Heart right ventricle (tissue), 16 donors: Measurements from ENCODE around the gene CGN. TPM values are rescaled to one million over a fixed set of nuclear protein-coding genes. Genes with fewer than 3 reads are reported as not detected.
A peak's percentile ranks its signal among the peaks of the same experiment; 100 is the strongest.

Experiments used
- ATAC-seq, 8 donors: fragments of 200-7000 bp; cut with Tn5 transposase; one replicate each; pipeline ENCODE4 v1.9.1; 2020; ENCODE audit warnings: mild to moderate bottlenecking in 8 of 8, moderate library complexity in 8 of 8, moderate number of reproducible peaks in 1 of 8
- DNase-seq, 2 donors: peaks; one replicate each; pipeline ENCODE4 v3.0.0-alpha.2; 2020
- H3K27ac ChIP-seq, 10 donors: fragments of 200-600 bp; sonication (generic) in 2 of 10; one replicate each; pipeline versions ENCODE4 v1.5.0 to v1.8.0; 2020 to 2022; ENCODE audit warnings: mild to moderate bottlenecking in 3 of 10
- H3K27me3 ChIP-seq, 7 donors: fragments of 200-600 bp; one replicate each; pipeline ENCODE4 v1.8.0; 2021 to 2022; ENCODE audit warnings: mild to moderate bottlenecking in 2 of 7
- H3K36me3 ChIP-seq, 9 donors: fragments of 200-600 bp; sonication (generic) in 1 of 9; one replicate each; pipeline versions ENCODE4 v1.5.0 to v1.8.0; 2020 to 2022; ENCODE audit warnings: mild to moderate bottlenecking in 2 of 9
- H3K4me1 ChIP-seq, 9 donors: fragments of 200-600 bp; sonication (generic) in 1 of 9; one replicate each; pipeline versions ENCODE4 v1.5.0 to v1.8.0; 2020 to 2022; ENCODE audit warnings: mild to moderate bottlenecking in 4 of 9
- H3K4me3 ChIP-seq, 10 donors: fragments of 200-600 bp; sonication (generic) in 2 of 10; one replicate each; pipeline versions ENCODE4 v1.5.0 to v1.8.0; 2020 to 2022; ENCODE audit warnings: mild to moderate bottlenecking in 7 of 10, moderate library complexity in 2 of 10
- H3K9me3 ChIP-seq, 11 donors: fragments of 200-600 bp in 10 of 11; sonication (generic) in 2 of 11; one replicate each; pipeline versions ENCODE4 v1.5.0 to v1.8.0; 2013 to 2022; ENCODE audit warnings: mild to moderate bottlenecking in 2 of 11, control low read depth in 1 of 11, moderate library complexity in 1 of 11
- CTCF ChIP-seq, 9 donors: fragments of 200-600 bp; sonication (generic) in 2 of 9; IDR thresholded peaks; one replicate each; pipeline versions ENCODE4 v1.5.0 to v1.8.0; 2021 to 2022; ENCODE audit warnings: antibody characterized with exemption in 9 of 9, mild to moderate bottlenecking in 5 of 9, moderate library complexity in 1 of 9
- WGBS, 2 donors: extraction: QIAGEN DNeasy Blood & Tissue Kit; methylation state at CpG; one replicate each; pipeline ENCODE4 v1.1.7; 2013; ENCODE audit warnings: inconsistent platforms in 1 of 2; 5-methylcytosine and 5-hydroxymethylcytosine counted together
- intact Hi-C, 10 donors: fragments of 100-400 bp; cut with DNase I; formaldehyde crosslinking; loops; one replicate each; pipeline versions ENCODE4 v1.11.1 to v1.14.2; 2022
- polyA plus RNA-seq, 2 donors: library from polyadenylated mRNA; stranded (reverse); fragments of 200-250 nt; gene quantifications; one replicate each; pipeline ENCODE4 v1.2.3, GENCODE V29; 2013
- total RNA-seq, 10 donors: library from RNA; stranded (reverse); fragmentation: NEBNext Ultra II Directional in 3 of 10; extraction: Animal tissue kit (Norgen Biotek cat#: 25700) in 3 of 10; gene quantifications; one replicate each; pipeline versions ENCODE4 v1.2.1 to v1.2.4, GENCODE V29; 2021 to 2023
- donor health status: Arrhythmogenic right ventricular cardiomyopathy.
- donor health status: ischemic (EF 13 %, LVEDD 7.1; RV severe dilation, severe dysfunction).
- donor health status: healthy with polysubstance abuse.
- donor health status: DM: no; HTN: yes; CAD: no.
- donor health status: DM: no; HTN: no; CAD: no.
- donor health status: ischemic (EF 25% LVEDD 6.9; RV normal size, moderate dysfunction).
- donor health status: ischemic (EF 25% LVEDD 5.7; RV mildly dilated, moderate dysfunction).
- donor health status: healthy.
- donor health status: DM: yes; HTN: yes; CAD: no.
- donor health status: Ischemic cardiomyopathy.
- donor health status: ischemic (EF 35%, LVEDD 5.7; RV mildly dilated, moderate dysfunction).
- donor health status: nonischemic (EF 11% LVEDD 7.7; RV severe dilation, severe dysfunction).
- donor health status: DM: yes; HTN: yes; CAD: no.
- donor health status: PGD.
- donor health status: ischemic (EF 29% LVEDD 5.4; RV normal size, mild dysfunction).
- donor health status: nonischemic (EF 23%, LVEDD 6.1; RV moderate dilation, normal function).

The CGN gene
- total and polyA plus RNA-seq, 12 donors, result 0.07 to 0.73 (median 0.27) TPM; not detected in 3

- ATAC-seq (no peak), DNase-seq (no peak)
- intact Hi-C loops, result no loop called here
- Histone ChIP-seq H3K4me1 (peaks cover 0 to under 1% (median 0%) of the 10 kb centered on the region in 9 donors), H3K4me3 (no peak overlapping the region), H3K27me3 (no peaks in the 10 kb centered on the region), H3K36me3 (peaks cover 0 to 77% (median 4%) of the 10 kb centered on the region in 9 donors), H3K9me3 (no peaks in the 10 kb centered on the region), H3K27ac (no peak overlapping the region)
- no peak for TF ChIP-seq CTCF (IDR thresholded peaks at IDR 0.05)
- 94 to 95% methylated on average over 1 of the region's 1 CpG for WGBS, 2 donors
Observed at GRCh38 chr1:151578941-151579340, 67.8 kb downstream of the CGN start.

- intact Hi-C loops, result loop anchor here in 1 of 10 donors (10.0 kb wide), 1 partner anchor 255 kb away; the partner anchor contains the start of genes C2CD4D and RORC
- Histone ChIP-seq H3K27ac (no peak overlapping the region), H3K4me1 (peaks cover 0 to 6% (median 0%) of the 10 kb centered on the region in 9 donors), H3K36me3 (peaks cover 0 to 70% (median 4%) of the 10 kb centered on the region in 9 donors), H3K9me3 (no peaks in the 10 kb centered on the region), H3K27me3 (no peaks in the 10 kb centered on the region), H3K4me3 (no peak overlapping the region)
- ATAC-seq, result no peak
- WGBS, 2 donors, result 82 to 89% methylated on average over 8 of the region's 8 CpGs
- TF ChIP-seq CTCF (IDR thresholded peaks at IDR 0.05), result no peak
- DNase-seq, result no peak
Observed at GRCh38 chr1:151579436-151580225, 68.4 kb downstream of the CGN start.

GRCh38 chr1:151581451-151581850 is 70.3 kb downstream of the CGN start:
- Histone ChIP-seq H3K27ac (no peak overlapping the region), H3K36me3 (peaks cover 0 to 52% (median 4%) of the 10 kb centered on the region in 9 donors), H3K9me3 (no peaks in the 10 kb centered on the region), H3K27me3 (no peaks in the 10 kb centered on the region), H3K4me1 (peaks cover 0 to 19% (median 0%) of the 10 kb centered on the region in 9 donors), H3K4me3 (no peak overlapping the region)
- no peak for DNase-seq
- no peak for TF ChIP-seq CTCF (IDR thresholded peaks at IDR 0.05)
- WGBS, 2 donors, result 76 to 81% methylated on average over 5 of the region's 5 CpGs
- intact Hi-C loops, result loop anchor here in 1 of 10 donors (10.0 kb wide), 1 partner anchor 253 kb away; the partner anchor contains the start of genes C2CD4D and RORC
- ATAC-seq, result peak in 1 of 8 donors; percentile 4

- intact Hi-C loops, result loop anchor here in 1 of 10 donors (10.0 kb wide), 1 partner anchor 253 kb away; the partner anchor contains the start of genes C2CD4D and RORC
- Histone ChIP-seq H3K9me3 (no peaks in the 10 kb centered on the region), H3K4me1 (peaks cover 0 to 19% (median 0%) of the 10 kb centered on the region in 9 donors), H3K4me3 (no peak overlapping the region), H3K36me3 (peaks cover 0 to 47% (median 4%) of the 10 kb centered on the region in 9 donors), H3K27me3 (no peaks in the 10 kb centered on the region), H3K27ac (no peak overlapping the region)
- 74 to 82% methylated on average over 1 of the region's 1 CpG for WGBS, 2 donors
- no peak for TF ChIP-seq CTCF (IDR thresholded peaks at IDR 0.05)
- ATAC-seq (peak in 2 of 8 donors; percentile 23 to 28), DNase-seq (no peak)
Observed at GRCh38 chr1:151581921-151582320, 70.7 kb downstream of the CGN start.
